ENCODE data around the gene TUBG2.

TUBG2 gene

GRCh38 chr17:42679492-42680330, 20.6 kb downstream of the TUBG2 start:
- peak; percentile 71 for ATAC-seq
- peaks cover 23% of the 10 kb centered on the region for H3K27me3 Mint-ChIP-seq
- peak overlapping the region; percentile 74 for H3K27ac Mint-ChIP-seq
- H3K9me3 Mint-ChIP-seq = no peaks in the 10 kb centered on the region
- peaks cover 74% of the 10 kb centered on the region for H3K4me1 Mint-ChIP-seq
- H3K36me3 Mint-ChIP-seq = no peaks in the 10 kb centered on the region
- H3K4me3 Mint-ChIP-seq = peak overlapping the region; percentile 76

DNA sequence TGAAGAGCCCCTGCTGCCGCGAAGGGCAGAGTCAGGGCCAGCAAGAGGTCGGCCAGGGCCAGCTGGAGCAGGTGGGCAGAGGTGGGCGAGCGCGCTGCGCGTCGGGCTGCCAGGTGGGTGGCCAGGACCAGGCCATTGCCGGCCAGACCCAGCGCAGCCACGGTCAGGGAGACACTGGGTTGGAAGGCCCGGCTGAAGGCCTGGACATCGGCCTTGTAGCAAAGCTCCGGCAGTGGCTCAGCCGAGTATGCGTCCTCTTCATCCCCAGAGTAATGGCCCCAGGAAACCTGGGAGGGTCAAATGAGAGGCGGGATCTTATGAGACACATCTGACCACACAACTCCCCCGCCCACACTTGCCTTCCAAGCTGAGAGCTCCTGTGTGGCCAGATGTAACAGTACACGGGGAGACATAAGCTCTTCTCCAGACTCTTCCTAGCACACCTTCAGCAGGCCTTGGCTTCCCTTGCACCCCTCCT, 21.3 kb downstream of the TUBG2 start:
- Mint-ChIP-seq H3K4me1 (peaks cover 69% of the 10 kb centered on the region), H3K27me3 (peaks cover 16% of the 10 kb centered on the region), H3K36me3 (no peaks in the 10 kb centered on the region), H3K27ac (peak overlapping the region; percentile 74), H3K9me3 (no peaks in the 10 kb centered on the region), H3K4me3 (peak overlapping the region; percentile 76)
- ATAC-seq = no peak

GRCh38 chr17:42681976-42682721, 23.1 kb downstream of the TUBG2 start, which contains the start of gene CNTNAP1:
Gene CNTNAP1 (plus strand): TSS chr17:42682531. CDS start chr17:42682830, 299 bp downstream.
- Mint-ChIP-seq H3K27ac (peak within 1 kb of the TSS; percentile 74), H3K27me3 (peaks cover 2% of the 10 kb centered on the region), H3K4me3 (peak within 1 kb of the TSS; percentile 97), H3K4me1 (peaks cover 61% of the 10 kb centered on the region), H3K36me3 (peaks cover 6% of the 10 kb centered on the region), H3K9me3 (no peaks in the 10 kb centered on the region)
- no peak for ATAC-seq

GRCh38 chr17:42682722-42683403, 23.8 kb downstream of the TUBG2 start:
- no peaks in the 10 kb centered on the region for H3K9me3 Mint-ChIP-seq
- H3K27ac Mint-ChIP-seq = peak overlapping the region; percentile 74
- peak overlapping the region; percentile 97 for H3K4me3 Mint-ChIP-seq
- H3K27me3 Mint-ChIP-seq = no peaks in the 10 kb centered on the region
- H3K4me1 Mint-ChIP-seq = peaks cover 54% of the 10 kb centered on the region
- H3K36me3 Mint-ChIP-seq = peaks cover 6% of the 10 kb centered on the region
- no peak for ATAC-seq

- no peak for ATAC-seq
- peak overlapping the region; percentile 74 for H3K27ac Mint-ChIP-seq
- H3K4me1 Mint-ChIP-seq = peaks cover 50% of the 10 kb centered on the region
- peaks cover 6% of the 10 kb centered on the region for H3K36me3 Mint-ChIP-seq
- H3K9me3 Mint-ChIP-seq = no peaks in the 10 kb centered on the region
- H3K4me3 Mint-ChIP-seq = peak overlapping the region; percentile 97
- no peaks in the 10 kb centered on the region for H3K27me3 Mint-ChIP-seq
These were observed 24.4 kb downstream of the TUBG2 start for GRCh38 chr17:42683407-42684034.

DNA sequence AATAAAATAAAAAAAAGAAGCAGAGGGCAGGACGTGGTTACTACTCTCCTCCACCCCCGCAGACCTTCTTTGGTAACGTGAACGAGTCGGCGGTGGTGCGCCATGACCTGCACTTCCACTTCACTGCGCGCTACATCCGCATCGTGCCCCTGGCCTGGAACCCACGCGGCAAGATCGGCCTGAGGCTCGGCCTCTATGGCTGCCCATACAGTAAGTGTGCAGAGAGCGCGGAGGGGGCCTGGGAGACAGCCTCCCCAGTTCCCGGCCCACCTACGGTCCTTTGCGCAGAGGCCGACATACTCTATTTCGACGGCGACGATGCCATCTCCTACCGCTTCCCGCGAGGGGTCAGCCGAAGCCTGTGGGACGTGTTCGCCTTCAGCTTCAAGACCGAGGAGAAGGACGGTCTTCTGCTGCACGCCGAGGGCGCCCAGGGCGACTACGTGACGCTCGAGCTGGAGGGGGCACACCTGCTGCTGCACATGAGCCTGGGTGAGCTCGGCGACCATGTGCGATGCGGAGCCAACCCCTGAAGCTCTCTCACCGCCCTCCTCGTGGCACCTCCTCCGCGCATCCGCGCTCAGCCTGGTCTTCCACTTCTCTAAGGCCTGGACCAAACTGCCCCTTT, 26.0 kb downstream of the TUBG2 start:
- ATAC-seq = no peak
- no peaks in the 10 kb centered on the region for H3K9me3 Mint-ChIP-seq
- H3K4me3 Mint-ChIP-seq = no peak overlapping the region
- H3K4me1 Mint-ChIP-seq = peaks cover 40% of the 10 kb centered on the region
- peaks cover 6% of the 10 kb centered on the region for H3K36me3 Mint-ChIP-seq
- H3K27me3 Mint-ChIP-seq = no peaks in the 10 kb centered on the region
- no peak overlapping the region for H3K27ac Mint-ChIP-seq

DNA sequence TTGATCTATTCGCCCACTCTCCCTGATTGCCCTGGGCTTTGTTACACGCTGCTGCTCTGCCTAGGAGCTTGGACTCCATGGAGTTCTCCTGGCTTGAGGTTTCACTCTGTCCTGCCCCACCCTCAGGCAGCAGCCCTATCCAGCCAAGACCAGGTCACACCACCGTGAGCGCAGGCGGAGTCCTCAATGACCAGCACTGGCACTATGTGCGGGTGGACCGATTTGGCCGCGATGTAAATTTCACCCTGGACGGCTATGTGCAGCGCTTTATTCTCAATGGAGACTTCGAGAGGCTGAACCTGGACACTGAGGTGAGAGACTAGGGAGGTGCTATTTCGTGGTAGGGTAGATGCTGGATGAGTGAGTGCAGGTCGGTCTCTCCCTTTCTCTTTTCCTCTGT, 26.7 kb downstream of the TUBG2 start:
- peaks cover 32% of the 10 kb centered on the region for H3K4me1 Mint-ChIP-seq
- H3K27me3 Mint-ChIP-seq = no peaks in the 10 kb centered on the region
- H3K9me3 Mint-ChIP-seq = no peaks in the 10 kb centered on the region
- H3K4me3 Mint-ChIP-seq = no peak overlapping the region
- peaks cover 6% of the 10 kb centered on the region for H3K36me3 Mint-ChIP-seq
- ATAC-seq = no peak
- H3K27ac Mint-ChIP-seq = no peak overlapping the region

GRCh38 chr17:42686520-42687128, 27.5 kb downstream of the TUBG2 start:
- H3K4me1 Mint-ChIP-seq = peaks cover 25% of the 10 kb centered on the region
- no peak overlapping the region for H3K4me3 Mint-ChIP-seq
- no peak overlapping the region for H3K27ac Mint-ChIP-seq
- H3K36me3 Mint-ChIP-seq = peaks cover 6% of the 10 kb centered on the region
- no peaks in the 10 kb centered on the region for H3K27me3 Mint-ChIP-seq
- no peaks in the 10 kb centered on the region for H3K9me3 Mint-ChIP-seq
- ATAC-seq = no peak

- Mint-ChIP-seq H3K4me1 (peaks cover 13% of the 10 kb centered on the region), H3K36me3 (peaks cover 6% of the 10 kb centered on the region), H3K4me3 (no peak overlapping the region), H3K9me3 (no peaks in the 10 kb centered on the region), H3K27ac (no peak overlapping the region), H3K27me3 (no peaks in the 10 kb centered on the region)
- no peak for ATAC-seq
These were observed 28.7 kb downstream of the TUBG2 start for GRCh38 chr17:42687707-42688320.

DNA sequence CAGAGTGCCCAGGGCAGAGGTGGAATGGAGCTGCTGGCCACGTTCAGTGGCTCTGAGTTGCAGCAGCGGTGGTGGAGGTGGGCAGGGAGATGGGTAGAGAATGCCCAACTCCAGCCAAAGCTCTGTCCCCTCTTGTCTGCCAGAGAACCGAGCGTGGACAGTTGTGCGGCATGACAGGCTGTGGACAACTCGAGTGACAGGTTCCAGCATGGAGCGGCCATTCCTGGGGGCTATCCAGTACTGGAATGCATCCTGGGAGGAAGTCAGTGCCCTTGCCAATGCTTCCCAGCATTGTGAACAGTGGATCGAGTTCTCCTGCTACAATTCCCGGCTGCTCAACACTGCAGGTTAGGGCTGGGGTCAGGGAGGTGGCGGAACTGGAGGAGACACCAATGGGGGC, 31.5 kb downstream of the TUBG2 start:
- Mint-ChIP-seq H3K36me3 (peaks cover 17% of the 10 kb centered on the region), H3K4me1 (no peaks in the 10 kb centered on the region)

DNA sequence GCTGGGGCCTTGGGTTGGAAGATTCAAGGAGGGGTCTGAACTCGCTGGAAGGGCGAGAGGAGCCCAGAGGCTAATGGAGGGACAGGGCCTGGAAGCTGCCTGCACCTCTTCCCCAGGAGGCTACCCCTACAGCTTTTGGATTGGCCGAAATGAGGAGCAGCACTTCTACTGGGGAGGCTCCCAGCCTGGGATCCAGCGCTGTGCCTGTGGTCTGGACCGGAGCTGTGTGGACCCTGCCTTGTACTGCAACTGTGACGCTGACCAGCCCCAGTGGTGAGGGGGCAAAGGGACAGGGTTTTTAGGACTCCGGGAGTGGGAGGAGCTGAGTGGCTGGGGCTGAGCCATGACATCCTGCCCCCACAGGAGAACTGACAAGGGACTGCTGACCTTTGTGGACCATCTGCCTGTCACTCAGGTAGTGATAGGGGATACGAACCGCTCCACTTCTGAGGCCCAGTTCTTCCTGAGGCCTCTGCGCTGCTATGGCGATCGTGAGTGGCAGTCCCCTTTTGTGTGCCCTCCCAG, 32.0 kb downstream of the TUBG2 start:
- Mint-ChIP-seq H3K27me3 (no peaks in the 10 kb centered on the region), H3K9me3 (no peaks in the 10 kb centered on the region), H3K36me3 (peaks cover 22% of the 10 kb centered on the region), H3K27ac (no peak overlapping the region), H3K4me1 (no peaks in the 10 kb centered on the region), H3K4me3 (no peak overlapping the region)
- no peak for ATAC-seq

More for the DNA sequence above, 31.5 kb downstream of the TUBG2 start:
- Mint-ChIP-seq H3K27ac (no peak overlapping the region), H3K27me3 (no peaks in the 10 kb centered on the region), H3K4me3 (no peak overlapping the region), H3K9me3 (no peaks in the 10 kb centered on the region)
- no peak for ATAC-seq

DNA sequence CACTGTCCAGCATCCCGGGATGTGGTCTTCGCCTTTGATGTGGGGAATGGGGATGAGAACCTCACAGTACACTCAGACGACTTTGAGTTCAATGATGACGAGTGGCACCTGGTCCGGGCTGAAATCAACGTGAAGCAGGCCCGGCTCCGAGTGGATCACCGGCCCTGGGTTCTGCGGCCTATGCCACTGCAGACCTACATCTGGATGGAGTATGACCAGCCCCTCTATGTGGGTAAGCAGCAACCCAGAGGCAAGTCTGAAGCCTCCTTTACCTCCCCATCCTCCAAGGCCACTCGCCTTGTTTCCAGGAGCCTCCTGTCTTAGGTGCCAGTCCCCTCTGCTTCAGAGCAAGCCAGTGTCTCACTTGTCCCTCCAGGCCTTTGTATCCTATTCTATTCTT, 33.4 kb downstream of the TUBG2 start:
- Mint-ChIP-seq H3K9me3 (no peaks in the 10 kb centered on the region), H3K4me1 (no peaks in the 10 kb centered on the region), H3K36me3 (peaks cover 20% of the 10 kb centered on the region), H3K27me3 (no peaks in the 10 kb centered on the region), H3K4me3 (no peak overlapping the region), H3K27ac (no peak overlapping the region)
- ATAC-seq = no peak

GRCh38 chr17:42694524-42694923, 35.4 kb downstream of the TUBG2 start:
- Mint-ChIP-seq H3K4me3 (no peak overlapping the region), H3K27me3 (no peaks in the 10 kb centered on the region), H3K4me1 (no peaks in the 10 kb centered on the region), H3K9me3 (no peaks in the 10 kb centered on the region), H3K36me3 (peaks cover 39% of the 10 kb centered on the region), H3K27ac (no peak overlapping the region)
- no peak for ATAC-seq

- no peaks in the 10 kb centered on the region for H3K4me1 Mint-ChIP-seq
These were observed 36.4 kb downstream of the TUBG2 start for GRCh38 chr17:42695500-42695899.

More at GRCh38 chr17:42695500-42695899, 36.4 kb downstream of the TUBG2 start:
- Mint-ChIP-seq H3K9me3 (no peaks in the 10 kb centered on the region), H3K36me3 (peaks cover 49% of the 10 kb centered on the region), H3K4me3 (no peak overlapping the region), H3K27me3 (no peaks in the 10 kb centered on the region), H3K27ac (no peak overlapping the region)
- ATAC-seq = no peak
